ENCODE results near the gene WNT5B.
"Not testable (repeated sequence)": the region's sequence is repeated elsewhere in the genome, so short reads cannot be mapped to it uniquely, and the experiment has no call there.

The WNT5B gene

GRCh38 chr12:1592444-1593173 lies 36.4 kb upstream of the WNT5B start:
- H3K4me3 Mint-ChIP-seq, result peak overlapping the region; percentile 83
- H3K27ac Mint-ChIP-seq, result peak overlapping the region; percentile 91
- peaks cover 59% of the 10 kb centered on the region for H3K4me1 Mint-ChIP-seq (ENCODE audit: low read depth)
- H3K36me3 Mint-ChIP-seq (ENCODE audit: low read depth), result peaks cover 27% of the 10 kb centered on the region
- H3K27me3 Mint-ChIP-seq, result no peaks in the 10 kb centered on the region
- intact Hi-C loops (cut with micrococcal nuclease), result no loop called here
- no peaks in the 10 kb centered on the region for H3K9me3 Mint-ChIP-seq

- H3K36me3 Mint-ChIP-seq (ENCODE audit: low read depth), result peaks cover 27% of the 10 kb centered on the region
- H3K4me1 Mint-ChIP-seq (ENCODE audit: low read depth), result peaks cover 56% of the 10 kb centered on the region
- H3K4me3 Mint-ChIP-seq, result peak overlapping the region; percentile 83
- H3K27me3 Mint-ChIP-seq, result no peaks in the 10 kb centered on the region
- no peaks in the 10 kb centered on the region for H3K9me3 Mint-ChIP-seq
- peak overlapping the region; percentile 91 for H3K27ac Mint-ChIP-seq
- intact Hi-C loops (cut with micrococcal nuclease), result no loop called here
These were observed 35.6 kb upstream of the WNT5B start for GRCh38 chr12:1593174-1594005.

DNA sequence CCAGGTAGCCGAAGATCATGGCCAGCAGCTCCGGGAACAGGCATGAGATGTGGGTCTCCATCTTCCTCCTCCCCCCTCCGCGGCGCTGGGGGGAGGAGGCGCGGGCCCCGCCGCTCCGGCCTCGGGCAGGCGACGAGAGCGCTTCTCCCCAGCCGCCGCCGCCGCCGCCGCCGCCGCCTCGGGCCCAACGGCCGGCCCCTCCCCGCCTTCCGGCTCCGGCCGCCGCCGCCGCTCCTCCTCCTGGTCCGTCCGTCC lies 35.1 kb upstream of the WNT5B start:
- Mint-ChIP-seq H3K4me1 (ENCODE audit: low read depth) (peaks cover 51% of the 10 kb centered on the region), H3K27ac (peak overlapping the region; percentile 91), H3K4me3 (peak overlapping the region; percentile 83), H3K27me3 (no peaks in the 10 kb centered on the region), H3K9me3 (no peaks in the 10 kb centered on the region), H3K36me3 (ENCODE audit: low read depth) (peaks cover 27% of the 10 kb centered on the region)
- intact Hi-C loops (cut with micrococcal nuclease), result no loop called here

GRCh38 chr12:1594261-1595025 lies 34.6 kb upstream of the WNT5B start, which contains the start of gene FBXL14:
Gene FBXL14 (minus strand): TSS chr12:1594581. CDS start chr12:1594066, 515 bp downstream.
- peak within 1 kb of the TSS; percentile 83 for H3K4me3 Mint-ChIP-seq
- no peaks in the 10 kb centered on the region for H3K27me3 Mint-ChIP-seq
- H3K9me3 Mint-ChIP-seq, result no peaks in the 10 kb centered on the region
- H3K36me3 Mint-ChIP-seq (ENCODE audit: low read depth), result peaks cover 27% of the 10 kb centered on the region
- intact Hi-C loops (cut with micrococcal nuclease), result no loop called here
- peaks cover 50% of the 10 kb centered on the region for H3K4me1 Mint-ChIP-seq (ENCODE audit: low read depth)
- peak within 1 kb of the TSS; percentile 91 for H3K27ac Mint-ChIP-seq

DNA sequence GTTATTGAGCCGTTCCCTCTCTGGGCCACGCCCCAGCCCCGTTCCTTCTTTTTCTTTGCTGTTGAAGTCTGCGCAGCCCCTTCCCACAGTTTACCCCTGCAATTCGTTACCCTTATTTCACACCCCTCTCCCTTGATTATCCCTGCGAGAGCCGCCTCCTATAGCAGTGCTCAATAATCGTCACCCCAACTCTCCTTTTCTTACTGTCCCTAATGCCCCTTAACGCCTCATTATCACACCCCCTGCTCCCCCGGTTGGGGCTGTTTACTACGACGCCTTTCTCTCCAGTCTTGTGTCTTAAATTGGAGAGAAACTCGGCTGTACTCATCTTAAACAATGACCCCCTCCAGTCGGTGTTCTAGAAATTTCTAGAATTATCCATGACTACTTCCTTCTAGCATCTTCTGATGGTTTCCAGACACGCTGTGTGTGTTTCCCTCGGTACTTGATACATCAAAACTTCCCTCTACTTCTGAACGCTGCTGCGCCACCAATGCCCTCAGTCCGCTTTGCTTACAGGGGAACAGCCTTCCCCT lies 33.9 kb upstream of the WNT5B start:
- Mint-ChIP-seq H3K27me3 (no peaks in the 10 kb centered on the region), H3K4me1 (ENCODE audit: low read depth) (peaks cover 49% of the 10 kb centered on the region), H3K4me3 (peak overlapping the region; percentile 78), H3K9me3 (no peaks in the 10 kb centered on the region), H3K27ac (peak overlapping the region; percentile 91), H3K36me3 (ENCODE audit: low read depth) (peaks cover 27% of the 10 kb centered on the region)
- intact Hi-C loops (cut with micrococcal nuclease), result no loop called here

DNA sequence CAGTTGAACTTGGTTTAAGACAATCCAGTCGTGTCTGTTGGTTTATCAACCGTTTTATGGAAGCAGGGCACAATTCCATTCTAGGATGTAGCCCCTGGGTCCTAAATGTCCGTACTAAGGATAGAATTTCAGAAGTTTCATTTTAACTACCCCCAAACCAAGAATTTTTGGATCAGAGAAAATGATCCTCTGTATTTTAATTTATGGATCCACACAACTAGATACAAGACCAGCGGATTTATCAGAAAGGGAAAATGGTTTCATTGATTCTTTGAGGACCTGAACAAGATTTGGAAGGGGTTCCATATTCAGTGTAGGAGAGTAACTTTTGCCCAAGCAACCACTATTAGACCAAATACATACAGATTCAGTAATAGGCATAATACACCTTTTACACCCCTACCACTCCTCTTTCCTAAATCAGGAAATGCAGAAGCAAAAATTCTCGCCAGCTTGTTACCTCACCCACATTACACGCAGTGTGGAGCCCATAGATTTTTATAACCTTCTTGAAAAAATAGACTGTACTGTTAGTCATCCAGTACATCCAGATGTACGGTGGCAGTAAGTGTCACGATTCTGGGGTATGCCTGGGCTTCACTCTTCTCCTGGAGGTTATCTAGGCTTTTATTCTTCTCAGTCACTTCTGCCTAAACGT lies 33.2 kb upstream of the WNT5B start:
- H3K4me3 Mint-ChIP-seq, result peak overlapping the region; percentile 78
- intact Hi-C loops (cut with micrococcal nuclease), result no loop called here
- H3K9me3 Mint-ChIP-seq, result no peaks in the 10 kb centered on the region
- peaks cover 23% of the 10 kb centered on the region for H3K36me3 Mint-ChIP-seq (ENCODE audit: low read depth)
- H3K27ac Mint-ChIP-seq, result peak overlapping the region; percentile 91
- peaks cover 41% of the 10 kb centered on the region for H3K4me1 Mint-ChIP-seq (ENCODE audit: low read depth)
- H3K27me3 Mint-ChIP-seq, result no peaks in the 10 kb centered on the region

DNA sequence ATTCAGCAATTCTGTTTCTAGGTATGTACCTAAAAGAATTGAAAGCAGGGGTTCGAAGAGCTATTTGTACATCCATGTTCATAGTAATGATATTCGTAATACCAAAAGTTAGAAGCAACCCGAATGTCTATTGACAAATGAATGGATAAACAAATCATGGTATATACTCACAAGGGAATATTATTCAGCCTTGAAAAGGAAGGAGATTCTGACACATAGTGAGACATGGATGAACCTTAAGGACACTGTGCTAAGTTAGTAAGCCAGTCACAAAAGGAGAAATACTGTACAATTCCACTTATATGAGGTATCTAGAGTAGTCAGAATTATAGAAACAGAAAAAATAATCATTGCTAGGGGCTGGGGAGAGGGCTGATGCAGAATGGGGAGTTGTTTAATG lies 30.3 kb upstream of the WNT5B start:
- Mint-ChIP-seq H3K4me3 (no peak overlapping the region), H3K27ac (no peak overlapping the region), H3K27me3 (no peaks in the 10 kb centered on the region), H3K4me1 (ENCODE audit: low read depth) (peaks cover 42% of the 10 kb centered on the region), H3K36me3 (ENCODE audit: low read depth) (peaks cover 6% of the 10 kb centered on the region), H3K9me3 (no peaks in the 10 kb centered on the region)
- intact Hi-C loops (cut with micrococcal nuclease), result no loop called here

DNA sequence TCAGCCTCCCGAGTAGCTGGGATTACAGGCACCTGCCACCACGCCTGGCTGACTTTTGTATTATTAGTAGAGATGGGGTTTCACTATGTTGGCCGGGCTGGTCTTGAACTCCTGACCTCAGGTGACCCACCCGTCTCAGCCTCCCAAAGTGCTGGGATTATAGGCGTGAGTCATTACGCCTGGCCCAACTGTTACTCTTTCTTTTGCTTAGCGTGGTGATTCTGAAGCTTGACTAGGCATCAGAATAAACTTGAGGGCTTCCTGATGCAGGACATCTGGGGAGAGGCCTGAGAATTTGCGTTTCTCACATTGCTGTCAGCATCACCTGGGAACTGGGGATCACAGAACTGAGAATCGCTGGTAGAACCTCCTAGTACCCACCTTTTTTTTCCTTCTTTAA lies 26.3 kb upstream of the WNT5B start:
- intact Hi-C loops (cut with micrococcal nuclease), result not testable (repeated sequence)

DNA sequence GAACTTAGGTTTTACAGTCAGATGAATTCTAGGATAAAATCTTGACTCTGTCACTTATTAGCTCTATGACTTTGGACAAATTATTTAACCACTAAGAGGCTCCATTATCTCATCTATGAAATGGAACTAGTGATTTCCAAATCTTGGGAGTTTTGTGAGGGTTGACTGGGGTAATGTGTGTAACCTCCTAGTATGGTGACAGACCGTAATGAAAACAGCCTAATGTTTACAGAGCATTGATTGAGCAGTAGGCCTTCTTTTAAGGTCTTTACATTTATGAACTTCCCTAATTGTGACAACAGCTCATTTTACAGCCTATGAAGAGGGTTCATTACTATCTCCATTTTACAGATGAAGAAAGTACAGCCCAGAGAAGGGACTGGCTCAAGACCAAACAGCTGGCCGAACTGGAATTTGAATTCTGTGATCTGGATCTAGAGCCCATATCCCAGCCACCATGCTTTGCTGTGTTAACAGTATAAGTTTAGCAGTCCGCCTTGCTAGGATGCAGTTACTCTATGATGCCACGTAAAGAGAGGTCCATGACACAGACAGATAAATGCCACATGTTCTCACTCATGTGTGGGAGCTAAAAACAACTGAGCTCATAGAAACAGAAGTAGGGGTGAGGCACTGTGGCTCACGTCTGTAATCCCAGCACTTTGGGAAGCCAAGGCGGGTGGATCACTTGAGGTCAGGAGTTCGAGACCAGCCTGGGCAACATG lies 25.6 kb upstream of the WNT5B start:
- H3K9me3 Mint-ChIP-seq, result no peaks in the 10 kb centered on the region
- H3K4me3 Mint-ChIP-seq, result no peak overlapping the region
- H3K27ac Mint-ChIP-seq, result peak overlapping the region; percentile 96
- H3K27me3 Mint-ChIP-seq, result no peaks in the 10 kb centered on the region
- no peaks in the 10 kb centered on the region for H3K36me3 Mint-ChIP-seq (ENCODE audit: low read depth)
- peaks cover 52% of the 10 kb centered on the region for H3K4me1 Mint-ChIP-seq (ENCODE audit: low read depth)
- intact Hi-C loops (cut with micrococcal nuclease), result no loop called here

More for the DNA sequence above, 26.3 kb upstream of the WNT5B start:
- not testable (repeated sequence) for H3K27me3 Mint-ChIP-seq; H3K4me3 Mint-ChIP-seq; H3K9me3 Mint-ChIP-seq; H3K36me3 Mint-ChIP-seq (ENCODE audit: low read depth)
- peak overlapping the region; percentile 92 for H3K27ac Mint-ChIP-seq
- H3K4me1 Mint-ChIP-seq (ENCODE audit: low read depth), result peaks cover 51% of the 10 kb centered on the region

DNA sequence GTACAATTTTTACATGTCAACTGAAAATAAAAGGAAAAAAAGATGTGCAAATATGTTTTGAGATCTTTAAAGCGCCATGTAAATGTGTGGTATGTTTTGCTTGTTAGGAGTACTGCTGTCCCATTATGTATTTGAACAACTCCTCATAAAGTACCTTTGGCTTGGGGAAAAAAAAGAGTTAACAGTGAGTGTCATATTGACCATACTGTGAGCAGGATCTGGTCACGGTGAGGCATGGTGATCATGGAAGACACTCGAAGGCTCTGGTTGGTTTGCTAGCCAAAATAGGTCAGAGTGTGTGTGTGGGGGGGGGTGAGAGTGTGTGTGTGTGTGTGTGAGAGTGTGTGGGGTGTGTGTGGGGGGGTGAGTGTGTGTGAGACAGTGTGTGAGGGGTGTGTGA lies 24.6 kb upstream of the WNT5B start:
- Mint-ChIP-seq H3K27me3 (no peaks in the 10 kb centered on the region), H3K4me3 (no peak overlapping the region), H3K9me3 (no peaks in the 10 kb centered on the region), H3K27ac (peak overlapping the region; percentile 96), H3K36me3 (ENCODE audit: low read depth) (no peaks in the 10 kb centered on the region), H3K4me1 (ENCODE audit: low read depth) (peaks cover 57% of the 10 kb centered on the region)
- intact Hi-C loops (cut with micrococcal nuclease), result no loop called here

DNA sequence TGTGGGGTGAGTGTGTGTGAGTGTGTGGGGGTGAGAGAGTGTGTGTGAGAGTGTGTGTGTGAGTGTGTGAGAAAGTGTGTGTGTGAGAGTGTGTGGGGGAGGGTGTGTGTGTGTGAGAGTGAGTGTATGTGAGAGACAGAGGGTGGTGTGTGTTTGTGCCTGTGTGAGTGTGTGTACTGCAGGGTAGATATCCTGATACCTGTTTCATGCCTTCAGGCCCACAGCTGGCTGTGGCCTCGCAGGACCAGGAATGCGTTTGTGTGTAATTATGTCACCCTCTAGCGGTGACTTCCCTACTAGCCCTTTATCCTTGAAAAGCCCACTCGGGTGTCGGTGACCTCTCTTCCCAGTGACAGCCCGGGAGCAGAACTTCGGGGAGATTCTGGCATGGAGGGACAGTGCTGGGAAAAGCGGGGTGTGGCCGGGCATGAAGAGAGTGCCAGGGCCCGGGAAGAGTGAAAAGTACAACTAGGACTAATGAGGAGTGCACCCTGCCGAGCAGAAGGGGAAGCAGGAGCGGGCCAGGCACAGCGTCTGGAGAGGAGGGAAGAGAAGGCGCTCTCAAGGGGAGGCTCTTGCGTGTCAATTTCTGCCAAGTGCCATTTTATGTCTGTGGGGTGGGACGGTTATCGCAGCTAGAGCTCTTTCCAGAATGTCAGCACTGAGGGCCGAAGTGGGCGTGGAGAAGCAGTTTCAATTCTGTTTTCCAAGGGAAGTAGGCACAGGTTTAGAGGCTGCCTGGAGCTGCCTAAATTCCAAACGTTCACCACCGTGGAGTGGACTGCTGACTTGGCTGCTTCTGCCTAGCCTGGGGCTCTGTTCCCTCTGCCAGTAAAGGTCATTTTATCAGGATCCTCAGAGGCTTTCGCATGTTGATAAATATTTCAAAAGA lies 23.7 kb upstream of the WNT5B start:
- Mint-ChIP-seq H3K4me3 (peak overlapping the region; percentile 80), H3K27me3 (no peaks in the 10 kb centered on the region), H3K9me3 (no peaks in the 10 kb centered on the region), H3K27ac (peak overlapping the region; percentile 96), H3K4me1 (ENCODE audit: low read depth) (peaks cover 57% of the 10 kb centered on the region), H3K36me3 (ENCODE audit: low read depth) (no peaks in the 10 kb centered on the region)
- intact Hi-C loops (cut with micrococcal nuclease), result no loop called here

DNA sequence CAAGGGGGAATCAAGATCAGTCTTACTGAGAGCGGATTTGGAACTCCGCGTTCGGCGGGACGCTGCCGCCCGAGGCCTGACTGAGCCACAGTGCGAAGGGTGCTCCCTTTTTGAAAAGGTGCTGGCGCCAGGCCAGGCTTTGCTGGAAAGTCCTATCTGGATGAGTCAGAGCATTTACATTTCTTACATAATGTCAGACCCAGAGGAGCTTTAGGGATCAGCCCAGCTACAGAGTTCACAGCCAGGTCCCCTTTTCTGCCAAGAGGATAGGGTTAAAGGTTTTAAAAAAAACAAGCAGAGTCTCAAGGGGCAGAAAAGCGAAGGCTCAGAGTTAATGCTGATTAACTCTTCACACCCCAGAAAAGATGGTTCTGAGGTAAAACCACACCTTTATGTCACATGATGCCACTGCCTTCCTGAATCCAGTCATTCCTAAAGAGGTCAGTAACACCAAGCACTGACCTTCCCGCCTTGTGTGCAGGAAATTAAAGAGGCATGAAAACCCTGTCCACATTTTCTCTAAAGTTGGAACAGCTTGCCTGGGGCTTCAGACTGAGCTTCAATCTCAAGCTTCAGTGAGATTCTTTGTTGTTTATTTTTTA lies 22.9 kb upstream of the WNT5B start:
- Mint-ChIP-seq H3K36me3 (ENCODE audit: low read depth) (no peaks in the 10 kb centered on the region), H3K27me3 (no peaks in the 10 kb centered on the region), H3K4me3 (peak overlapping the region; percentile 80), H3K4me1 (ENCODE audit: low read depth) (peaks cover 54% of the 10 kb centered on the region), H3K27ac (peak overlapping the region; percentile 96), H3K9me3 (no peaks in the 10 kb centered on the region)
- intact Hi-C loops (cut with micrococcal nuclease), result no loop called here

Data from dendritic cell treated with granulocyte-macrophage colony-stimulating factor and Interleukin-4, amounts not matched to agents 40 ng/mL and 50 ng/mL, for 4 days (primary cell).